H1 (cell line): Measurements from ENCODE around the gene RAD51B. TPM values are rescaled to one million over a fixed set of nuclear protein-coding genes. Genes with fewer than 3 reads are reported as not detected.

Experiments used
- FOSL1 ChIP-seq: IDR thresholded peaks from 2 replicates; pipeline ENCODE4 v1.6.1; 2011; ENCODE audit warnings: mild to moderate bottlenecking, low read depth, low read length, moderate library complexity; ENCODE audit not compliant: insufficient read depth
- RNF2 ChIP-seq: fragments of 200-900, 300-1000 bp; sonication (generic); IDR thresholded peaks from 2 replicates; pipeline ENCODE4 v1.7.1; 2016; ENCODE audit warnings: borderline replicate concordance, low read depth, mild to moderate bottlenecking, antibody characterized with exemption, low read length; ENCODE audit not compliant: poor library complexity, severe bottlenecking; ENCODE audit errors: missing control alignments
- SIRT6 ChIP-seq: IDR thresholded peaks from one replicate; pipeline ENCODE4 v1.7.1; 2012; ENCODE audit warnings: low read length, inconsistent platforms
- SRF ChIP-seq: IDR thresholded peaks from 2 replicates; pipeline ENCODE4 v1.6.1; 2011; ENCODE audit warnings: mild to moderate bottlenecking, low read depth, low read length, moderate library complexity
- SUZ12 ChIP-seq: fragments of 200-600 bp; sonication (generic); IDR thresholded peaks from 2 replicates; pipeline ENCODE4 v1.6.1; 2012; ENCODE audit warnings: mild to moderate bottlenecking, inconsistent platforms, low read length, moderate library complexity, mixed read lengths
- TCF12 ChIP-seq: IDR thresholded peaks from 2 replicates; pipeline ENCODE4 v1.6.1; 2011; ENCODE audit warnings: low read depth, mild to moderate bottlenecking, low read length
- polyA plus RNA-seq, 7 experiments: library from polyadenylated mRNA; depleted of rRNA in 3 of 7; stranded (reverse) in 5 of 7; unstranded in 2 of 7; fragments of >200 nt in 5 of 7; fragments of 200-250 nt in 2 of 7; gene quantifications; 1 replicate in 5 of 7; 2 replicates in 1 of 7; 4 replicates in 1 of 7; pipeline versions ENCODE4 v1.2.1 to v1.2.3, GENCODE V29; 2011 to 2013; ENCODE audit warnings: missing spikeins in 2 of 7, mixed read lengths in 2 of 7
- total RNA-seq: library from RNA; stranded (reverse); fragmentation: NEBNext Ultra II Directional; extraction: Animal tissue kit (Norgen Biotek cat#: 25700); gene quantifications from 2 replicates; pipeline ENCODE4 v1.2.1, GENCODE V29; 2021
- TF ChIP-seq, protein P1 (sequence below): fragments of 300-600 bp; sonication (generic); IDR thresholded peaks from 2 replicates; pipeline ENCODE4 v1.7.1; 2012; ENCODE audit warnings: low read length, moderate library complexity, mild to moderate bottlenecking, inconsistent platforms; ENCODE audit not compliant: insufficient replicate concordance
- TF ChIP-seq, protein P2 (sequence below): IDR thresholded peaks from 2 replicates; pipeline ENCODE4 v1.6.1; 2011; ENCODE audit warnings: low read depth, mild to moderate bottlenecking, low read length; ENCODE audit not compliant: insufficient read depth

RAD51B gene
- total and polyA plus RNA-seq, 2 of the 8 experiments (the other 6 are each of a cell fraction or from before 2014, with no cell fraction given): 3.9 to 14.9 TPM

DNA sequence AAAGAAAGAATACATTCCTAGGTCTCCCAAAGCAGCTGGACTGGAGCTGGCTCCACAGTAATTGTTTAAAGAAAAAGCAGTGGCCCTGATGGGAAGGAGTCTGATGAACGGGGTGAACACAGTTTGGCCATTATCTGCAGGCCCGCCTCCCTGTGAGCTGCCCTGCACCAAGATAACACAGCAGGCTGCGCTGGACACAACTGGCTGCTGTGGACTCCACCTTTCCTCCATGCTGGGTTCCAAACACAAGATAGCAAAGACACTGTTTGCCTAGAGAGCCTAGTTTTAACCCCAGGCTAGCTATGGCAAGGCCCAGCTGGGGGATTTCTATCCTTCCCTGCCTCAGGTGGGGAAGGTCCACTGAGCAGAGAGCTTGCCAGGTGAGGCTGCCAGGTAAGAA lies 938.7 kb downstream of the RAD51B start (continued):
- TF ChIP-seq, protein P1, sequence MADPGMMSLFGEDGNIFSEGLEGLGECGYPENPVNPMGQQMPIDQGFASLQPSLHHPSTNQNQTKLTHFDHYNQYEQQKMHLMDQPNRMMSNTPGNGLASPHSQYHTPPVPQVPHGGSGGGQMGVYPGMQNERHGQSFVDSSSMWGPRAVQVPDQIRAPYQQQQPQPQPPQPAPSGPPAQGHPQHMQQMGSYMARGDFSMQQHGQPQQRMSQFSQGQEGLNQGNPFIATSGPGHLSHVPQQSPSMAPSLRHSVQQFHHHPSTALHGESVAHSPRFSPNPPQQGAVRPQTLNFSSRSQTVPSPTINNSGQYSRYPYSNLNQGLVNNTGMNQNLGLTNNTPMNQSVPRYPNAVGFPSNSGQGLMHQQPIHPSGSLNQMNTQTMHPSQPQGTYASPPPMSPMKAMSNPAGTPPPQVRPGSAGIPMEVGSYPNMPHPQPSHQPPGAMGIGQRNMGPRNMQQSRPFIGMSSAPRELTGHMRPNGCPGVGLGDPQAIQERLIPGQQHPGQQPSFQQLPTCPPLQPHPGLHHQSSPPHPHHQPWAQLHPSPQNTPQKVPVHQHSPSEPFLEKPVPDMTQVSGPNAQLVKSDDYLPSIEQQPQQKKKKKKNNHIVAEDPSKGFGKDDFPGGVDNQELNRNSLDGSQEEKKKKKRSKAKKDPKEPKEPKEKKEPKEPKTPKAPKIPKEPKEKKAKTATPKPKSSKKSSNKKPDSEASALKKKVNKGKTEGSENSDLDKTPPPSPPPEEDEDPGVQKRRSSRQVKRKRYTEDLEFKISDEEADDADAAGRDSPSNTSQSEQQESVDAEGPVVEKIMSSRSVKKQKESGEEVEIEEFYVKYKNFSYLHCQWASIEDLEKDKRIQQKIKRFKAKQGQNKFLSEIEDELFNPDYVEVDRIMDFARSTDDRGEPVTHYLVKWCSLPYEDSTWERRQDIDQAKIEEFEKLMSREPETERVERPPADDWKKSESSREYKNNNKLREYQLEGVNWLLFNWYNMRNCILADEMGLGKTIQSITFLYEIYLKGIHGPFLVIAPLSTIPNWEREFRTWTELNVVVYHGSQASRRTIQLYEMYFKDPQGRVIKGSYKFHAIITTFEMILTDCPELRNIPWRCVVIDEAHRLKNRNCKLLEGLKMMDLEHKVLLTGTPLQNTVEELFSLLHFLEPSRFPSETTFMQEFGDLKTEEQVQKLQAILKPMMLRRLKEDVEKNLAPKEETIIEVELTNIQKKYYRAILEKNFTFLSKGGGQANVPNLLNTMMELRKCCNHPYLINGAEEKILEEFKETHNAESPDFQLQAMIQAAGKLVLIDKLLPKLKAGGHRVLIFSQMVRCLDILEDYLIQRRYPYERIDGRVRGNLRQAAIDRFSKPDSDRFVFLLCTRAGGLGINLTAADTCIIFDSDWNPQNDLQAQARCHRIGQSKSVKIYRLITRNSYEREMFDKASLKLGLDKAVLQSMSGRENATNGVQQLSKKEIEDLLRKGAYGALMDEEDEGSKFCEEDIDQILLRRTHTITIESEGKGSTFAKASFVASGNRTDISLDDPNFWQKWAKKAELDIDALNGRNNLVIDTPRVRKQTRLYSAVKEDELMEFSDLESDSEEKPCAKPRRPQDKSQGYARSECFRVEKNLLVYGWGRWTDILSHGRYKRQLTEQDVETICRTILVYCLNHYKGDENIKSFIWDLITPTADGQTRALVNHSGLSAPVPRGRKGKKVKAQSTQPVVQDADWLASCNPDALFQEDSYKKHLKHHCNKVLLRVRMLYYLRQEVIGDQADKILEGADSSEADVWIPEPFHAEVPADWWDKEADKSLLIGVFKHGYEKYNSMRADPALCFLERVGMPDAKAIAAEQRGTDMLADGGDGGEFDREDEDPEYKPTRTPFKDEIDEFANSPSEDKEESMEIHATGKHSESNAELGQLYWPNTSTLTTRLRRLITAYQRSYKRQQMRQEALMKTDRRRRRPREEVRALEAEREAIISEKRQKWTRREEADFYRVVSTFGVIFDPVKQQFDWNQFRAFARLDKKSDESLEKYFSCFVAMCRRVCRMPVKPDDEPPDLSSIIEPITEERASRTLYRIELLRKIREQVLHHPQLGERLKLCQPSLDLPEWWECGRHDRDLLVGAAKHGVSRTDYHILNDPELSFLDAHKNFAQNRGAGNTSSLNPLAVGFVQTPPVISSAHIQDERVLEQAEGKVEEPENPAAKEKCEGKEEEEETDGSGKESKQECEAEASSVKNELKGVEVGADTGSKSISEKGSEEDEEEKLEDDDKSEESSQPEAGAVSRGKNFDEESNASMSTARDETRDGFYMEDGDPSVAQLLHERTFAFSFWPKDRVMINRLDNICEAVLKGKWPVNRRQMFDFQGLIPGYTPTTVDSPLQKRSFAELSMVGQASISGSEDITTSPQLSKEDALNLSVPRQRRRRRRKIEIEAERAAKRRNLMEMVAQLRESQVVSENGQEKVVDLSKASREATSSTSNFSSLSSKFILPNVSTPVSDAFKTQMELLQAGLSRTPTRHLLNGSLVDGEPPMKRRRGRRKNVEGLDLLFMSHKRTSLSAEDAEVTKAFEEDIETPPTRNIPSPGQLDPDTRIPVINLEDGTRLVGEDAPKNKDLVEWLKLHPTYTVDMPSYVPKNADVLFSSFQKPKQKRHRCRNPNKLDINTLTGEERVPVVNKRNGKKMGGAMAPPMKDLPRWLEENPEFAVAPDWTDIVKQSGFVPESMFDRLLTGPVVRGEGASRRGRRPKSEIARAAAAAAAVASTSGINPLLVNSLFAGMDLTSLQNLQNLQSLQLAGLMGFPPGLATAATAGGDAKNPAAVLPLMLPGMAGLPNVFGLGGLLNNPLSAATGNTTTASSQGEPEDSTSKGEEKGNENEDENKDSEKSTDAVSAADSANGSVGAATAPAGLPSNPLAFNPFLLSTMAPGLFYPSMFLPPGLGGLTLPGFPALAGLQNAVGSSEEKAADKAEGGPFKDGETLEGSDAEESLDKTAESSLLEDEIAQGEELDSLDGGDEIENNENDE: no peak
- TF ChIP-seq TCF12 (no peak), SUZ12 (no peak), FOSL1 (no peak), SRF (no peak), RNF2 (no peak), SIRT6 (no peak)
- TF ChIP-seq, protein P2, sequence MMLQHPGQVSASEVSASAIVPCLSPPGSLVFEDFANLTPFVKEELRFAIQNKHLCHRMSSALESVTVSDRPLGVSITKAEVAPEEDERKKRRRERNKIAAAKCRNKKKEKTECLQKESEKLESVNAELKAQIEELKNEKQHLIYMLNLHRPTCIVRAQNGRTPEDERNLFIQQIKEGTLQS: no peak
- TF ChIP-seq, all 59 proteins: peak for 0
